Trophoblast cell (in vitro differentiated cells and primary cell): Measurements from ENCODE around the gene USP48.
A peak's percentile ranks its signal among the peaks of the same experiment; 100 is the strongest.

Source experiments
- DNase-seq, 2 donors: peaks; one replicate each; pipeline ENCODE4 v3.0.0-alpha.2; 2016
- H2AFZ ChIP-seq: 2 replicates; pipeline ENCODE4 v1.6.1; 2013; ENCODE audit warnings: low read length, moderate library complexity, mild to moderate bottlenecking; ENCODE audit not compliant: insufficient read depth, poor library complexity
- H2AK5ac ChIP-seq: 2 replicates; pipeline ENCODE4 v1.6.1; 2013; ENCODE audit warnings: mild to moderate bottlenecking, low read length
- H2BK120ac ChIP-seq: 2 replicates; pipeline ENCODE4 v1.6.1; 2013; ENCODE audit warnings: low read length, mild to moderate bottlenecking, moderate library complexity; ENCODE audit not compliant: insufficient read depth, poor library complexity
- H2BK12ac ChIP-seq: 2 replicates; pipeline ENCODE4 v1.6.1; 2013; ENCODE audit warnings: mild to moderate bottlenecking, low read length, moderate library complexity
- H2BK5ac ChIP-seq: 2 replicates; pipeline ENCODE4 v1.6.1; 2013; ENCODE audit warnings: low read length, low read depth, moderate library complexity, mild to moderate bottlenecking; ENCODE audit not compliant: poor library complexity
- H3K14ac ChIP-seq: 2 replicates; pipeline ENCODE4 v1.6.1; 2013; ENCODE audit warnings: mild to moderate bottlenecking, low read length
- H3K18ac ChIP-seq: 2 replicates; pipeline ENCODE4 v1.6.1; 2013; ENCODE audit warnings: mild to moderate bottlenecking, low read length
- H3K23ac ChIP-seq: 2 replicates; pipeline ENCODE4 v1.6.1; 2013; ENCODE audit warnings: low read length
- H3K27ac ChIP-seq: 2 replicates; pipeline ENCODE4 v1.5.1; 2013; ENCODE audit warnings: low read depth, mild to moderate bottlenecking, inconsistent platforms, low read length, moderate library complexity
- H3K27me3 ChIP-seq: 2 replicates; pipeline ENCODE4 v1.6.1; 2013; ENCODE audit warnings: inconsistent platforms, mild to moderate bottlenecking, low read length, moderate library complexity; ENCODE audit not compliant: insufficient read depth
- H3K36me3 ChIP-seq, 2 experiments: 1 replicate in 1 of 2; 2 replicates in 1 of 2; pipeline ENCODE4 v1.6.1; 2013; ENCODE audit warnings: low read length in 2 of 2, mild to moderate bottlenecking in 2 of 2, moderate library complexity in 1 of 2; ENCODE audit not compliant: insufficient read depth in 2 of 2, control insufficient read depth in 1 of 2
- H3K4ac ChIP-seq: 2 replicates; pipeline ENCODE4 v1.6.1; 2013; ENCODE audit warnings: low read depth, mild to moderate bottlenecking, low read length, moderate library complexity
- H3K4me1 ChIP-seq, 2 experiments: 1 replicate in 1 of 2; 2 replicates in 1 of 2; pipeline ENCODE4 v1.6.1; 2013; ENCODE audit warnings: low read length in 2 of 2, mild to moderate bottlenecking in 2 of 2, moderate library complexity in 1 of 2; ENCODE audit not compliant: insufficient read depth in 2 of 2, control insufficient read depth in 1 of 2
- H3K4me2 ChIP-seq: 2 replicates; pipeline ENCODE4 v1.6.1; 2013; ENCODE audit warnings: inconsistent platforms, mild to moderate bottlenecking, low read length, moderate library complexity
- H3K4me3 ChIP-seq: 2 replicates; pipeline ENCODE4 v1.5.1; 2013; ENCODE audit warnings: mild to moderate bottlenecking, low read depth, low read length, inconsistent platforms
- H3K79me1 ChIP-seq: one replicate; pipeline ENCODE4 v1.6.1; 2013; ENCODE audit warnings: low read length
- H3K79me2 ChIP-seq: 2 replicates; pipeline ENCODE4 v1.6.1; 2013; ENCODE audit warnings: low read length, mild to moderate bottlenecking; ENCODE audit not compliant: control insufficient read depth, insufficient read depth, poor library complexity
- H3K9ac ChIP-seq: 2 replicates; pipeline ENCODE4 v1.6.1; 2013; ENCODE audit warnings: mild to moderate bottlenecking, low read length
- H3K9me3 ChIP-seq: 2 replicates; pipeline ENCODE4 v1.6.1; 2013; ENCODE audit warnings: low read depth, mild to moderate bottlenecking, control low read depth, inconsistent platforms, low read length; ENCODE audit not compliant: insufficient read depth
- H4K12ac ChIP-seq: 2 replicates; pipeline ENCODE4 v1.6.1; 2013; ENCODE audit warnings: low read depth, mild to moderate bottlenecking, low read length, moderate library complexity
- H4K8ac ChIP-seq: 2 replicates; pipeline ENCODE4 v1.6.1; 2013; ENCODE audit warnings: low read depth, mild to moderate bottlenecking, low read length, moderate library complexity
- H4K91ac ChIP-seq: one replicate; pipeline ENCODE4 v1.6.1; 2013; ENCODE audit warnings: low read depth, mild to moderate bottlenecking, low read length, moderate library complexity
- WGBS: extraction: QIAGEN DNeasy Blood & Tissue Kit; methylation state at CpG from one replicate; pipeline ENCODE4 v1.1.7; 2013; ENCODE audit warnings: missing lambda C conversion rate; ENCODE audit not compliant: insufficient read length, insufficient coverage; ENCODE audit errors: extremely low coverage; 5-methylcytosine and 5-hydroxymethylcytosine counted together

The USP48 gene

DNA sequence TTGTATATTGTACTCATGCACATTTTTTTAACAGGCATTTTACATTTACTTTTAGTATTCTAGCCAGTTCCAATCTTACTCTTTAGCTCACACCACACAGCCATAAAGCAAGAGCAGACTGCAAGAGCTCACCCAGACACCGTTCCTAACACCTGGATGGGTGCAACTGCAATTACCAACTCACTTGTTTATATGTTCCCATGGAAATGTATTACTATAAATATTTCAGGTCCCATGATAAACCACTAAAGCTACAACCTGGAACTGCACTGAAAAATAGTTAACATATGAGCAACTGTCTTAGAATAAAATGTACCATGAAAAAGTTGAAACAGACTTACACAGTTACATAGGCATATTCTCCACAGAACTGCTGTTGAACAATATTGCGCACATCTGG, 30.8 kb downstream of the USP48 start:
- Histone ChIP-seq H2BK5ac (no peak overlapping the region), H2AFZ (no peak overlapping the region), H3K27me3 (no peaks in the 10 kb centered on the region), H3K14ac (no peak overlapping the region), H3K4ac (no peak overlapping the region), H4K12ac (no peak overlapping the region), H4K8ac (no peak overlapping the region), H3K27ac (no peak overlapping the region), H4K91ac (no peak overlapping the region), H2BK120ac (no peak overlapping the region), H3K79me2 (no peaks in the 10 kb centered on the region), H3K36me3 (peaks cover 32 to 39% of the 10 kb centered on the region in 2 experiments), H3K4me1 (no peaks in the 10 kb centered on the region), H2BK12ac (no peak overlapping the region), H3K79me1 (no peaks in the 10 kb centered on the region), H3K9me3 (no peaks in the 10 kb centered on the region), H3K4me2 (no peak overlapping the region), H2AK5ac (no peak overlapping the region), H3K9ac (no peak overlapping the region), H3K4me3 (no peak overlapping the region), H3K23ac (no peak overlapping the region), H3K18ac (no peak overlapping the region)
- WGBS = no CpG with 5 or more reads among the region's 2 CpGs
- peak; percentile 17 to 37 for DNase-seq

DNA sequence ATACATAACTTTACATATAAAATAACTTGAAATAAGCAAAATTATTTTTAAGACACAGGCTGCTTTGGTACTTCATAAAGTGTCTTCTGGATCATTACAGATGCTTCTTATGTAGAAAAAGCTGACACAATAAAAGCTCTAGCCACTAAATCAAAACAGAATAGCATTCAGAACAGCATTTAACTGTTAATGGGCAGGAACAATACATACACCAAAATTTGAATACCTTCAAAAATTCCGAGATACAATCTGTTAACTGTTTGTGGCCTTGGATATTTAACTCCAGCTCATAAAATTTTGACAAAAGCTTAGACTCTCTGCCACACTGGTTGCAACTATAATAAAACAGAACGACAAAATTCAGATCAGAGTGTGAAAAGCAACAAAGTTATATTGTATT, 31.7 kb downstream of the USP48 start:
- H3K36me3 ChIP-seq = peaks cover 32 to 37% of the 10 kb centered on the region in 2 experiments
- H4K91ac ChIP-seq = no peak overlapping the region
- no peak overlapping the region for H2BK5ac ChIP-seq
- no peak for DNase-seq
- H3K23ac ChIP-seq = no peak overlapping the region
- no peaks in the 10 kb centered on the region for H3K79me2 ChIP-seq
- H3K27me3 ChIP-seq = no peaks in the 10 kb centered on the region
- H2AFZ ChIP-seq = no peak overlapping the region
- no peak overlapping the region for H3K27ac ChIP-seq
- H2BK12ac ChIP-seq = no peak overlapping the region
- no peaks in the 10 kb centered on the region for H3K9me3 ChIP-seq
- H3K14ac ChIP-seq = no peak overlapping the region
- H3K9ac ChIP-seq = no peak overlapping the region
- no peak overlapping the region for H2AK5ac ChIP-seq
- WGBS = no CpG with 5 or more reads among the region's 2 CpGs
- no peak overlapping the region for H4K12ac ChIP-seq
- no peak overlapping the region for H4K8ac ChIP-seq
- no peaks in the 10 kb centered on the region for H3K79me1 ChIP-seq
- H3K4me3 ChIP-seq = no peak overlapping the region
- H3K4ac ChIP-seq = no peak overlapping the region
- H3K18ac ChIP-seq = no peak overlapping the region
- no peak overlapping the region for H2BK120ac ChIP-seq
- H3K4me1 ChIP-seq = no peaks in the 10 kb centered on the region
- no peak overlapping the region for H3K4me2 ChIP-seq

DNA sequence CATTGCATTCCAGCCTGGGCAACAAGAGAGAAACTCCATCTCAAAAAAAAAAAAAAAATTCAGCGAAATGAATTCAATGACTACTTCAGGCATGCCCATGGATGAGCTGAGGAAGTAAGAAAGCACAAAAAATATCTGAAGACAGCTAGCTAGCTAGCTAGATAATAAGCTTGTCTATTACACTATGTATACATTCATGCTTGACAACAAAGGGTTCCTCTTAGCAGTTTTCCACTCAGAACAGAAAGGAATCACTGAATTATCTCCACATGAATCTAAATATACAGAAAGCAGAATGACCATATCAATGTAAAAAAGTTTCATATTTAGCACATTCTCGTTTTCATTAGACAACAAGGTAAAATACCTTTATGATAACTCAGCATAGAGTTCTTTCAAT, 32.1 kb downstream of the USP48 start:
- no peaks in the 10 kb centered on the region for H3K4me1 ChIP-seq
- no peaks in the 10 kb centered on the region for H3K79me2 ChIP-seq
- no peak overlapping the region for H4K91ac ChIP-seq
- no peak overlapping the region for H3K27ac ChIP-seq
- no peaks in the 10 kb centered on the region for H3K27me3 ChIP-seq
- H3K4ac ChIP-seq = no peak overlapping the region
- no peak overlapping the region for H2AK5ac ChIP-seq
- no peak overlapping the region for H3K9ac ChIP-seq
- H2BK12ac ChIP-seq = no peak overlapping the region
- no peaks in the 10 kb centered on the region for H3K79me1 ChIP-seq
- H3K23ac ChIP-seq = no peak overlapping the region
- no peak overlapping the region for H3K18ac ChIP-seq
- H3K36me3 ChIP-seq = peaks cover 32 to 33% of the 10 kb centered on the region in 2 experiments
- no peak overlapping the region for H3K4me3 ChIP-seq
- no peak overlapping the region for H4K12ac ChIP-seq
- H4K8ac ChIP-seq = no peak overlapping the region
- no CpG with 5 or more reads among the region's 2 CpGs for WGBS
- no peak overlapping the region for H3K4me2 ChIP-seq
- H2AFZ ChIP-seq = no peak overlapping the region
- no peak overlapping the region for H2BK5ac ChIP-seq
- no peak for DNase-seq
- no peak overlapping the region for H3K14ac ChIP-seq
- H2BK120ac ChIP-seq = no peak overlapping the region
- no peaks in the 10 kb centered on the region for H3K9me3 ChIP-seq

DNA sequence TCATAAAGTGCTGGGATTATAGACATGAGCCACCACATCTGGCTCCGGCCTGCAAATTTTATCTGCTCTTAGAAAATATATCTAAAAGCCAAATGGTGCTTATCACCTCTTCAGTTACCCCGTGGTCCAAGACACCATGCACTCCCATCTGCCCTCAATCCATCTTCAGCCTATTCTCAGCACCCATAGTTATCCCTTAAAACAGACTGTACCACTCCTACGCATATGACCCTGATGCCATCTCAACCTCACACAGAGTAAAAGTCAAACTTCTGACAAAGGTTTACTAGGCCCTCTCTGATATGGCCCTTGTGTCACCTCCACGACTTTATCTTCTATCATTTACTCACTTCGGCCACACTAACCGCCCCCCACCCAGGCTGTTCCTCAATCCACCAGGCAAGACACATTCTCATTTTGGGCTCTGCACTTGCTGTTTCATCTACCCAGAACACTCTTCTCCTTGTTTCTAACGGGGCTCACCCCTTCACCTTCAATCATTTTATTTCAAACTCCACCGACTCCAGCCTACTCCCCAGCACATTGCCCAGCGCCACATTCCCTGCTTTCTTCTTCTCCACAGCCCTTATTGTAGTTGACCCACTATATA, 33.0 kb downstream of the USP48 start:
- Histone ChIP-seq H3K79me2 (no peaks in the 10 kb centered on the region), H4K91ac (no peak overlapping the region), H2BK120ac (no peak overlapping the region), H2BK5ac (no peak overlapping the region), H3K14ac (no peak overlapping the region), H3K23ac (no peak overlapping the region), H3K4me3 (no peak overlapping the region), H4K12ac (no peak overlapping the region), H3K36me3 (peaks cover 26% of the 10 kb centered on the region in 2 experiments), H2BK12ac (no peak overlapping the region), H3K9me3 (no peaks in the 10 kb centered on the region), H2AFZ (no peak overlapping the region), H2AK5ac (no peak overlapping the region), H3K18ac (peak overlapping the region; percentile 23), H4K8ac (no peak overlapping the region), H3K9ac (no peak overlapping the region), H3K4me2 (no peak overlapping the region), H3K27me3 (no peaks in the 10 kb centered on the region), H3K79me1 (no peaks in the 10 kb centered on the region), H3K4me1 (no peaks in the 10 kb centered on the region), H3K4ac (no peak overlapping the region), H3K27ac (no peak overlapping the region)
- no peak for DNase-seq
- 100% methylated on average over 2 of the region's 9 CpGs for WGBS
